Tibial artery (tissue), 4 donors: ENCODE data around the gene ADAD1.
"Not testable (repeated sequence)": the region's sequence is repeated elsewhere in the genome, so short reads cannot be mapped to it uniquely, and the experiment has no call there.

Experiments
- DNase-seq, 2 donors: peaks; one replicate each; pipeline ENCODE4 v3.0.0-alpha.2; 2019
- H3K27ac ChIP-seq, 2 donors: fragments of 200-600 bp; sonication (generic) in 1 of 2; 1 replicate in 1 of 2; 2 replicates in 1 of 2; pipeline ENCODE4 v1.5.1; 2018 to 2019; ENCODE audit warnings: mild to moderate bottlenecking in 1 of 2
- H3K27me3 ChIP-seq, 2 donors: fragments of 200-600 bp; sonication (generic) in 1 of 2; one replicate each; pipeline versions ENCODE4 v1.5.1 to v1.6.0; 2016 to 2019
- H3K36me3 ChIP-seq, 3 donors: fragments of 200-600 bp; sonication (generic) in 2 of 3; one replicate each; pipeline ENCODE4 v1.5.1; 2016 to 2019; ENCODE audit warnings: mild to moderate bottlenecking in 2 of 3
- H3K4me1 ChIP-seq, 4 donors: fragments of 200-600 bp; sonication (generic) in 2 of 4; 1 replicate in 3 of 4; 2 replicates in 1 of 4; pipeline ENCODE4 v1.5.1; 2016 to 2019
- H3K4me3 ChIP-seq, 2 donors: fragments of 200-600 bp; sonication (generic) in 1 of 2; 1 replicate in 1 of 2; 2 replicates in 1 of 2; pipeline ENCODE4 v1.5.1; 2018 to 2019; ENCODE audit warnings: mild to moderate bottlenecking in 2 of 2
- H3K9me3 ChIP-seq, 3 donors: fragments of 200-600 bp; sonication (generic) in 1 of 3; one replicate each; pipeline ENCODE4 v1.5.1; 2016 to 2019
- intact Hi-C: fragments of 100-400 bp; cut with DNase I; formaldehyde crosslinking; loops from one replicate; pipeline ENCODE4 v1.15.0; 2023; ENCODE audit warnings: low total_unique reads
- TF ChIP-seq, protein P1 (sequence below), 2 experiments: fragments of 200-600 bp in 1 of 2; fragments of 450-650 bp in 1 of 2; IDR thresholded peaks; one replicate each; pipeline ENCODE4 v1.5.1; 2017 to 2019; ENCODE audit warnings: antibody characterized with exemption in 2 of 2, mild to moderate bottlenecking in 1 of 2, moderate library complexity in 1 of 2

ADAD1 gene

GRCh38 chr4:122346036-122346435, 32.8 kb upstream of the ADAD1 start:
- H3K36me3 ChIP-seq = peaks cover 51 to 71% (median 67%) of the 10 kb centered on the region in 3 donors
- TF ChIP-seq, protein P1, sequence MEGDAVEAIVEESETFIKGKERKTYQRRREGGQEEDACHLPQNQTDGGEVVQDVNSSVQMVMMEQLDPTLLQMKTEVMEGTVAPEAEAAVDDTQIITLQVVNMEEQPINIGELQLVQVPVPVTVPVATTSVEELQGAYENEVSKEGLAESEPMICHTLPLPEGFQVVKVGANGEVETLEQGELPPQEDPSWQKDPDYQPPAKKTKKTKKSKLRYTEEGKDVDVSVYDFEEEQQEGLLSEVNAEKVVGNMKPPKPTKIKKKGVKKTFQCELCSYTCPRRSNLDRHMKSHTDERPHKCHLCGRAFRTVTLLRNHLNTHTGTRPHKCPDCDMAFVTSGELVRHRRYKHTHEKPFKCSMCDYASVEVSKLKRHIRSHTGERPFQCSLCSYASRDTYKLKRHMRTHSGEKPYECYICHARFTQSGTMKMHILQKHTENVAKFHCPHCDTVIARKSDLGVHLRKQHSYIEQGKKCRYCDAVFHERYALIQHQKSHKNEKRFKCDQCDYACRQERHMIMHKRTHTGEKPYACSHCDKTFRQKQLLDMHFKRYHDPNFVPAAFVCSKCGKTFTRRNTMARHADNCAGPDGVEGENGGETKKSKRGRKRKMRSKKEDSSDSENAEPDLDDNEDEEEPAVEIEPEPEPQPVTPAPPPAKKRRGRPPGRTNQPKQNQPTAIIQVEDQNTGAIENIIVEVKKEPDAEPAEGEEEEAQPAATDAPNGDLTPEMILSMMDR (IDR thresholded peaks at IDR 0.05) = no peak
- H3K4me3 ChIP-seq = no peak overlapping the region
- no peak for DNase-seq
- no peaks in the 10 kb centered on the region for H3K4me1 ChIP-seq
- no peak overlapping the region for H3K27ac ChIP-seq
- no peaks in the 10 kb centered on the region for H3K9me3 ChIP-seq
- H3K27me3 ChIP-seq = no peaks in the 10 kb centered on the region
- intact Hi-C loops = no loop called here

GRCh38 chr4:122346503-122346902, 32.3 kb upstream of the ADAD1 start:
- no peak for DNase-seq
- intact Hi-C loops = no loop called here

GRCh38 chr4:122356317-122356808, 22.4 kb upstream of the ADAD1 start:
- H3K36me3 ChIP-seq = peaks cover 71 to 84% (median 75%) of the 10 kb centered on the region in 3 donors
- no peak overlapping the region for H3K4me3 ChIP-seq
- no peak overlapping the region for H3K27ac ChIP-seq
- H3K27me3 ChIP-seq = no peaks in the 10 kb centered on the region
- intact Hi-C loops = no loop called here
- no peak for DNase-seq
- H3K4me1 ChIP-seq = no peaks in the 10 kb centered on the region
- TF ChIP-seq, protein P1 (IDR thresholded peaks at IDR 0.05) = no peak
- H3K9me3 ChIP-seq = no peaks in the 10 kb centered on the region

More at GRCh38 chr4:122346503-122346902, 32.3 kb upstream of the ADAD1 start:
- TF ChIP-seq, protein P1 (IDR thresholded peaks at IDR 0.05) = no peak
- Histone ChIP-seq H3K36me3 (peaks cover 56 to 74% (median 72%) of the 10 kb centered on the region in 3 donors), H3K27me3 (no peaks in the 10 kb centered on the region), H3K4me3 (no peak overlapping the region), H3K9me3 (no peaks in the 10 kb centered on the region), H3K4me1 (no peaks in the 10 kb centered on the region), H3K27ac (no peak overlapping the region)

GRCh38 chr4:122360754-122361153, 18.1 kb upstream of the ADAD1 start:
- Histone ChIP-seq H3K27me3 (no peaks in the 10 kb centered on the region), H3K4me3 (no peak overlapping the region), H3K4me1 (no peaks in the 10 kb centered on the region), H3K27ac (no peak overlapping the region), H3K9me3 (peaks cover 0 to 10% (median 8%) of the 10 kb centered on the region in 3 donors), H3K36me3 (peaks cover 57 to 67% (median 66%) of the 10 kb centered on the region in 3 donors)
- DNase-seq = no peak
- intact Hi-C loops = no loop called here
- TF ChIP-seq, protein P1 (IDR thresholded peaks at IDR 0.05) = no peak

DNA sequence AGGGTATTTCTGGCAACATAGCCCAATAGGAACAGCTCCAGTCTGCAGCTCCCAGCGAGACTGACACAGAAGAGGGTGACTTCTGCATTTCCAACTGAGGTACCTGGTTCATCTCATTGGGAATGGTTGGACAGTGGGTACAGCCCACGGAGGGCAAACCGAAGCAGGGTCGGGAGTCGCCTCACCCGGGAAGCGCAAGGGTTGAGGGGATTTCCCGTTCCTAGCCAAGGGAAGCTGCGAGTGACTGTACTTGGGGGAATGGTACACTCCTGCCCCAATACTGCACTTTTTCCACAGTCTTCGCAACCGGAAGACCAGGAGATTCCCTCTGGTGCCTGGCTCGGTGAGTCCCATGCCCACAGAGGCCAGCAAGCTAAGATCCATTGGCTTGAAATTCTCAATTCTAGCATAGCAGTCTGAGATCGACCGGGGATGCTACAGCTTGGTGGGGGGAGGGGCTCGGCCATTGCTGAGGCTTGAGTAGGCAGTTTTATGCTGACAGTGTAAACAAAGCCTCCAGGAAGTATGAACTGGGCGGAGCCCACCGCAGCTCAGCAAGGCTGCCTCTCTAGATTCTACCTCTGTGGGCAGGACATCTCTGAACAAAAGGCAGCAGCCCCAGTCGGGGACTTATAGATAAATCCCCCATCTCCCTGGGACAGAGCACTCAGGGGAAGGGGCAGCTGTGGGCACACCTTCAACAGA, 14.0 kb upstream of the ADAD1 start:
- no peak overlapping the region for H3K27ac ChIP-seq

GRCh38 chr4:122368786-122369185, 10.0 kb upstream of the ADAD1 start:
- H3K9me3 ChIP-seq = peaks cover 0 to 17% (median 11%) of the 10 kb centered on the region in 3 donors
- H3K27me3 ChIP-seq, intact Hi-C loops, H3K4me1 ChIP-seq, H3K36me3 ChIP-seq, H3K27ac ChIP-seq, H3K4me3 ChIP-seq, DNase-seq: not testable (repeated sequence)

More for the DNA sequence above, 14.0 kb upstream of the ADAD1 start:
- intact Hi-C loops = no loop called here
- TF ChIP-seq, protein P1 (IDR thresholded peaks at IDR 0.05) = no peak
- Histone ChIP-seq H3K36me3 (peaks cover 31 to 41% (median 32%) of the 10 kb centered on the region in 3 donors), H3K4me1 (no peaks in the 10 kb centered on the region), H3K9me3 (peaks cover 0 to 17% (median 11%) of the 10 kb centered on the region in 3 donors), H3K4me3 (no peak overlapping the region), H3K27me3 (no peaks in the 10 kb centered on the region)
- DNase-seq = no peak
